Sigmoid colon (tissue), 4 donors: ENCODE data around the gene CD8A.

Source experiments
- EP300 ChIP-seq, 4 donors: sonication (generic); formaldehyde crosslinking; IDR thresholded peaks; one replicate each; pipeline ENCODE4 v1.6.1; 2017; ENCODE audit warnings: antibody characterized with exemption in 4 of 4
- POLR2A ChIP-seq, 2 donors: fragments of 450-650 bp; IDR thresholded peaks; one replicate each; pipeline ENCODE4 v1.6.1; 2016; ENCODE audit warnings: antibody characterized with exemption in 2 of 2, mild to moderate bottlenecking in 2 of 2, moderate library complexity in 2 of 2
- POLR2AphosphoS5 ChIP-seq, 4 donors: sonication (generic); formaldehyde crosslinking; IDR thresholded peaks; one replicate each; pipeline ENCODE4 v1.6.1; 2017; ENCODE audit warnings: antibody characterized with exemption in 4 of 4
- TF ChIP-seq, protein P1 (sequence below), 4 experiments: fragments of 450-650 bp in 3 of 4; fragments of 200-600 bp in 1 of 4; IDR thresholded peaks; one replicate each; pipeline ENCODE4 v1.5.1; 2016 to 2019; ENCODE audit warnings: antibody characterized with exemption in 4 of 4, mild to moderate bottlenecking in 3 of 4, moderate library complexity in 2 of 4

- TF ChIP-seq, protein P1, sequence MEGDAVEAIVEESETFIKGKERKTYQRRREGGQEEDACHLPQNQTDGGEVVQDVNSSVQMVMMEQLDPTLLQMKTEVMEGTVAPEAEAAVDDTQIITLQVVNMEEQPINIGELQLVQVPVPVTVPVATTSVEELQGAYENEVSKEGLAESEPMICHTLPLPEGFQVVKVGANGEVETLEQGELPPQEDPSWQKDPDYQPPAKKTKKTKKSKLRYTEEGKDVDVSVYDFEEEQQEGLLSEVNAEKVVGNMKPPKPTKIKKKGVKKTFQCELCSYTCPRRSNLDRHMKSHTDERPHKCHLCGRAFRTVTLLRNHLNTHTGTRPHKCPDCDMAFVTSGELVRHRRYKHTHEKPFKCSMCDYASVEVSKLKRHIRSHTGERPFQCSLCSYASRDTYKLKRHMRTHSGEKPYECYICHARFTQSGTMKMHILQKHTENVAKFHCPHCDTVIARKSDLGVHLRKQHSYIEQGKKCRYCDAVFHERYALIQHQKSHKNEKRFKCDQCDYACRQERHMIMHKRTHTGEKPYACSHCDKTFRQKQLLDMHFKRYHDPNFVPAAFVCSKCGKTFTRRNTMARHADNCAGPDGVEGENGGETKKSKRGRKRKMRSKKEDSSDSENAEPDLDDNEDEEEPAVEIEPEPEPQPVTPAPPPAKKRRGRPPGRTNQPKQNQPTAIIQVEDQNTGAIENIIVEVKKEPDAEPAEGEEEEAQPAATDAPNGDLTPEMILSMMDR (IDR thresholded peaks at IDR 0.05), result no peak
- TF ChIP-seq POLR2AphosphoS5 (IDR thresholded peaks at IDR 0.05) (no peak), POLR2A (IDR thresholded peaks at IDR 0.05) (no peak), EP300 (IDR thresholded peaks at IDR 0.05) (no peak)
Measured at GRCh38 chr2:86774862-86775261, 15.9 kb downstream of the CD8A start.
